HG02885 (cell line): Measurements from ENCODE around the gene REC8.

Source experiments
- ATAC-seq: cut with Tn5 transposase; IDR thresholded peaks from one replicate; pipeline ENCODE4 v1.9.1; 2021; ENCODE audit warnings: mild to moderate bottlenecking; ENCODE audit not compliant: unreplicated experiment, poor library complexity

REC8 gene

GRCh38 chr14:24138396-24139271 lies 33.2 kb upstream of the REC8 start:
- ATAC-seq, result no peak

DNA sequence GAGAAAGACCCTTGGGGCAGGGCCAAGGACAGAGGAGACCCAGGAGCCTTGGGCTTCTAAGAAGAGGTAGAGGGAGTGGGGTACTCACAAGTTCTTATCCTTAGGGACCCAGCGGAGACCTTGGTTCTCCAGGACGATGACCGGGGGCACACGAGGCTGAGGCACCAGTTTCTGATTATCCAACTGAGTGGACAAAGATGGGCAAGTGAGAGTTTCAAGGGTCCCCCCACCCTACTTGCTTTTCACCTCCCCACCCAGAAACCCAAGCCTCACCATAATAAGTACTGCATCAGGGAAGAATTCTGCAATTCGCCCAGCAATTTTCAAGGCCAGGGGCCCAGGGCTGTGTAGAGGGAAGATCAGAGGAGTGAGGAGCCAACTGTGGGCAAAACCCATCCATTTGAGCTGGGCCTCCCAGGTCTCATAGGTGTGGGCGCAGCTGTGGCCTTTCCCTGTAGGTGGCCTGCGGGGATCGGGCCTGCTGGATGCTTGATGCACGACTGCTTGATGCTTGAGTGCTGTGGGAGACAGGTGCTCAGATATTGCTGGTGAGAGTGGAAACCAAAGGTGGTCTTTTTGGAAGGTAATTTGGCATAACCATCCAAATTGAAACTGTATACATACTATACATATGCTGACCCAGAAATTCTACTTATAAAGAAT lies 32.5 kb upstream of the REC8 start:
- no peak for ATAC-seq

- peak; percentile 86 for ATAC-seq
These were observed 30.6 kb upstream of the REC8 start, which contains the start of gene EMC9 for GRCh38 chr14:24141097-24141880. Gene EMC9, minus strand, starts transcription at chr14:24141591. Its CDS starts 287 bp downstream, at chr14:24141304.

GRCh38 chr14:24143511-24143910 lies 28.4 kb upstream of the REC8 start:
- ATAC-seq, result no peak

- no peak for ATAC-seq
These were observed 27.4 kb upstream of the REC8 start for GRCh38 chr14:24144451-24144850.

GRCh38 chr14:24145219-24145618 lies 26.7 kb upstream of the REC8 start:
- ATAC-seq, result no peak

DNA sequence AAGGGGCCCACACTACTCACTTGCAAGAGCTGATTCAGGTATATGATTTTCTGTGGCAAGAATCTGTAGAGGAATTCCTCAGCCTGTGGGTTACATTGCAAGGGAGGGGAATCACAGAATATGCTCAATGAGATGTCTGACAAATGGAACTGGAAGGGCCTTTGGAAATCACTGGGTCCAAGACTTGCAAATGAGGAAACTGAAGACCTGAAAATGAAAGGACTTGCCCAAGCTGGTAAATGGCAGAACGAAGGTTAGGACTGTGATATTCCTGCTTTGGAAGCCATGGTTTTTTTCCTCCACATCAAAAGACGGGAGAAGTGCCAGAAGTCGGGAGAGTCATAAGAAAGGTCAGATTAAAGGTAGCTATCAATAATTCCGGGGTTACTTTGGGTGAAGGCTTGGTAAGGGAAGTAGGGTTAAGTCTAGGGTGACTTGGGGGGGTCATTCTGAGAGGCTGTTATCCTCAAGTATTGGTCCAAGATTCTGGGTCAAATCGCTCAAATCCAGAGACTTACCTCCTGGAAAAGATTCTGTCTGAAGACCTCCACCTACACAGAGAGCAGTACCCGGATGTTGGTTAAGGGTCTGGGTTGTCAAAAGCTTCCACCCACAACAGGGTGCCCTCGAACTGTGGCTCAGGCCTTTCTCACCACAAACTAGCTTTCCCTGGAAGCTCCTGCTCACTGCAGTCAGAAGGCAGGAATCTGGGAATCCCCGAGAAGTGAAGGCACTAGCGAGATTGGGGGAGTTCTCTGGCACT lies 26.0 kb upstream of the REC8 start:
- no peak for ATAC-seq

DNA sequence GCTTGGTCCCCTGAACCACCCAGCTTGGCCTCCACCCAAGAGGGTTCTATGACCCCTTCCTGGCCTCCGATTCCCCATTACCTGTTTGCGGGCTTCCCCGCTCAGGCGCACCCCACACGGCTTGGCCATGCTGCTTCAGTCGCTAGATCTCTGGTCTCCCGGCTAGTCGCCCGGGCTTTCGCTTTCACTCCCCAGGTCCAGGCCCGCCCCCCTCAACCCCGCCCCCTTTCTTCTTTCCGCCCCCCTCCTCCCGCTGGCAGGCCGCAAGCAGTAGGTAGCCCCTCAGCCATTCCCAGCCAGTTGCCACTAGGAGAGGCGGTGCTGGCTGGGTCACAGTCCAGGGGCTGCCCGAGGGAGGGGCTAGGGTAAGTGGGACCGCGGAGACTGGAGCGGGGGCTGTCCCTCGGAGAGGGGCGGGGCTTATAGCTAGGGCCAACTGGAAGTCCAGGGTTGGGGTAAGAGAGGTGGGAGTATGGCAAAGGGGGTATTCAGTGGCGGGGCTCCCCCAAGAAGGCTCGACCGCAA lies 25.4 kb upstream of the REC8 start, which contains the start of gene PSME2:
TSS of gene PSME2 (minus strand) at position 158 of the 525 bp plus-strand sequence. CDS start at position 129, 29 bp downstream.
- ATAC-seq, result peak; percentile 69

DNA sequence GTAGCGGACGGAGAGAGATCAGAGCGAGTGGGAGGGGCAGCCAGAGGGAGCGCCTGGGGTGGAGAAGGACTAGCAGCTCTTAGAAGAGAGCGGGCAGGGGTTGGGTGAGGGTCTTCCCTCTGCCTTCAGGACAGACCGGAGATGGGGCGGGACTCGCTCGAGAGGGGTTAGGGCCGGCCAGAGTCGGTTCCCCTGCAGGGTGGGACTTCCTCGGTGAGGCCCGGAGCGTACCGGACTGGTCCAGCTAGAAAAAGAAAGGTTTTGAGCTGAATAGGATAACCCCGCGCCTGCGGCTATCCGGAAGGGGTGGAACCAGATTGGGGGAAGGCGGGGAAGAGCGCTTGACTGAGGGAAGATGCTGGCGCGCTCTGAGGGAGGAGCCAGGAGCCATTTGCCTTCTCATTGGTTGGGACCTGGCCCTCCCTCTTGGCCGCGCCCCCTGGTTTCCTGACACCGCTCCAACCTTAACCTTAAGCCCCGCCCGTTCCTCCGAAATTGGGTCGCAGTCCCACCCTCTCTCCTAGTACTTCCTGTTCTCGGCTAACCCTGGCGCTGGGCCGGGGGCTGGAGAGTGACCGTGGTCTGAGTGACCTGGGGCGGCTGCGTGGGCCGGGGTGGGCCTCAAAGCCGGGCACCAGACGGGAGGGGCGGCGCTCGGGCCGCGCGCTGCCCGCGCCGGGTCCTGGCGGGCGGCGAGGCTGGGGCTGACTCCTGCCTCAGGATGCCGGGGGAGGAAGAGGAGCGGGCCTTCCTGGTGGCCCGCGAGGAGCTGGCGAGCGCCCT lies 24.7 kb upstream of the REC8 start, which contains the start of gene RNF31:
TSS of gene RNF31 (plus strand) at position 521 of the 783 bp plus-strand sequence. CDS start at position 722, 201 bp downstream.
- peak; percentile 86 for ATAC-seq

GRCh38 chr14:24147761-24148428 lies 24.0 kb upstream of the REC8 start:
- no peak for ATAC-seq

GRCh38 chr14:24149302-24149969 lies 22.4 kb upstream of the REC8 start:
- no peak for ATAC-seq

DNA sequence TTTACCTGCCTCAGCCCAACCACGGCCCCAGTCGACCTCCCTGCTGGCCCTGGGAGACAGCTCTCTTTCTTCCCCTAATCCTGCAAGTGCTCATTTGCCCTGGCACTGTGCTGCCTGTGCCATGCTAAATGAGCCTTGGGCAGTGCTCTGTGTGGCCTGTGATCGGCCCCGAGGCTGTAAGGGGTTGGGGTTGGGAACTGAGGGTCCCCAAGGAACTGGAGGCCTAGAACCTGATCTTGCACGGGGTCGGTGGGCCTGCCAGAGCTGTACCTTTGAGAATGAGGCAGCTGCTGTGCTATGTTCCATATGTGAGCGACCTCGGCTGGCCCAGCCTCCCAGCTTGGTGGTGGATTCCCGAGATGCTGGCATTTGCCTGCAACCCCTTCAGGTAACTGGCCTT lies 21.8 kb upstream of the REC8 start:
- no peak for ATAC-seq

- ATAC-seq, result no peak
These were observed 21.3 kb upstream of the REC8 start for GRCh38 chr14:24150567-24150966.

- ATAC-seq, result no peak
These were observed 20.9 kb upstream of the REC8 start for GRCh38 chr14:24150993-24151392.

DNA sequence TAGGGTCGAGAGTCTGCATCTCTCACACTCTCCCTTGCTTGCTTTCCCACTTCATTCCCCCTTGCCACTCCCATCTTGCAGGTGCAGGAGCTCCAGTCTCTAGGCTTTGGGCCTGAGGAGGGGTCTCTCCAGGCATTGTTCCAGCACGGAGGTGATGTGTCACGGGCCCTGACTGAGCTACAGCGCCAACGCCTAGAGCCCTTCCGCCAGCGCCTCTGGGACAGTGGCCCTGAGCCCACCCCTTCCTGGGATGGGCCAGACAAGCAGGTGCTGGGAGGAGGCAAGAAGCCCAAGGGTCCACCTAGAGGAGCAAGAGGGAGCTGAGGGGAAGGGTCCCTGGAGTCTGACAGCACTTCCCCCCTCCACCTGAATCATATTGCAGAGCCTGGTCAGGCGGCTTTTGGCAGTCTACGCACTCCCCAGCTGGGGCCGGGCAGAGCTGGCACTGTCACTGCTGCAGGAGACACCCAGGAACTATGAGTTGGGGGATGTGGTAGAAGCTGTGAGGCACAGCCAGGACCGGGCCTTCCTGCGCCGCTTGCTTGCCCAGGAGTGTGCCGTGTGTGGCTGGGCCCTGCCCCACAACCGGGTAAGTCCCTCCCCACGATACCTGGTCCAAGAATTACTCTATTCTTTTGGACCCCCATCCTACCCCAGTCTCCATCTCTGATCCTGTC lies 20.3 kb upstream of the REC8 start:
- ATAC-seq, result no peak

GRCh38 chr14:24155100-24155499 lies 16.8 kb upstream of the REC8 start:
- no peak for ATAC-seq

DNA sequence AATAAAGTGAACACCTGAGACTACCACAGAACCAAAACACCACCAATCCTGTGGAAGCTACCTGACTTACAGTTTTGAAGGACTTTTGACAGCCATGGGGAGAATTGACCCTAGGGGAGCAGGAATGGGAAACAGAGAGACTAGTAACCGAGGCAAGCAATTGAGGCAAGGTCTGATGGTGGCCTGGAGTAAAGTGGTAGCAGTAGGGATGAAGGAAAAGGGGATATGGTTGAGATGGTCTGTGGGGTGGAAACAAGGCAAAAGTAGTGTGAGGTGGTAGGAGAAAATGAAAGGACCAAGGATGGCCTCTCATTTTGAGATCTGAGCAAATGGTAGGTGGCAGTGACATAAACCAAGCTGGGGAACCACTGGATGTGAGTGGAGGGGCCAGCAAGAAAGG lies 15.0 kb upstream of the REC8 start:
- no peak for ATAC-seq
